Measurements from ENCODE around the gene PER2. TPM values are rescaled to one million over a fixed set of nuclear protein-coding genes. Genes with fewer than 3 reads are reported as not detected.

The PER2 gene
- total and polyA plus RNA-seq, 2 of the 13 experiments (the other 11 are each of a cell fraction or from before 2014, with no cell fraction given) = 5.1 to 9.4 TPM

DNA sequence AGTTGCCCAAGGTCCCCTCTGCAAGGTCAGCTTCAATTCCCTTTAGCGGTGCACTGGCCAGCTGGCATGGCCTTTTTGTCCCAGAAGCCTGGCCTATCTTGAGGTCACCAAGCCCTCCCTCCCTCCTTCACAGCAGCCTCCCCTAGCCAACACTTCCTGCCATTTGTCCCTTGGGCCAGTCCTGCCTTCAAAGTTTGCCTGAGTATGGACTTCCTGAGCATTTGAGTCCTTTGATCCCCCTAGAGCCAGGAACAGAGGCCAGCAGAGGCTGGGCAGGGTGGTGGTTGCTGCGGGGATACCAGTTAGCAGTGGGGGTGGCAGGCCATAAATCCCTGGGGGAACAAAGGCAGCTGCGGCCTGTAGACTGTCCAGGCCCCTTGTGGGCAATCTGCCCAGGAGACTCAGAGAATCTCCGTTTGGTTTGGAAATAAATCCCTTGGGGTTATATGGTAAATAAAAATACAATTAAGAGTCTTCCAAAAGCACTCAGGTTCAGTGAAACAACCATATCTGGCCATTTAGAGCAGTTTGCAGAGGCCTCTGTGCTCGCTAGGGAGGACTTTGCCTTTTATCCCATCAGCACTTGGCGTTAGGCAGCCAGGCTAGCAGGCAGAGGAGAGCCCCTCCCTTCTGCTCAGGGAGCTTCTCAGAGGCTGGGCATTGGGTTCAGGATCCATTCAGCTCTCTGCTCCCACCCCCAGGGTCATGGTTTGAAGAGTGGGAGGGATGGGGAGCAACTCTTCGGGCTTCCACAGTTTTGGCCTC, 45.5 kb downstream of the PER2 start (continued):
- TF ChIP-seq ZNF605 (CRISPR knock-in tag; IDR thresholded peaks at IDR 0.05) (peak; percentile 91), SOX5 (CRISPR knock-in tag; IDR thresholded peaks at IDR 0.05; ENCODE audit: borderline replicate concordance) (peak; percentile 24; the same call in 1 of the 2 replicates), SKI (IDR thresholded peaks at IDR 0.05; ENCODE audit: partially characterized antibody) (no peak), HNF4A (CRISPR knock-in tag; IDR thresholded peaks at IDR 0.05) (peak; percentile 69), IKZF5 (CRISPR knock-in tag; IDR thresholded peaks at IDR 0.05) (no peak; the same call in 1 of the 2 replicates), U2AF2 (IDR thresholded peaks at IDR 0.05; ENCODE audit: low read depth, low read length) (0 out of 2 replicates have a peak, but pooled peaks have one; percentile 12), ZFP36L2 (CRISPR knock-in tag; IDR thresholded peaks at IDR 0.05) (no peak), TARDBP (CRISPR knock-in tag; IDR thresholded peaks at IDR 0.05) (no peak; the same call in 1 of the 2 replicates), SMYD3 (CRISPR knock-in tag; IDR thresholded peaks at IDR 0.05) (no peak), AHR (CRISPR knock-in tag; IDR thresholded peaks at IDR 0.05) (no peak), FOXM1 (CRISPR knock-in tag; IDR thresholded peaks at IDR 0.05) (no peak), TBP (CRISPR knock-in tag; IDR thresholded peaks at IDR 0.05) (no peak), CBX5 (CRISPR knock-in tag; IDR thresholded peaks at IDR 0.05; ENCODE audit: borderline replicate concordance) (no peak), SPEN (CRISPR knock-in tag; IDR thresholded peaks at IDR 0.05; ENCODE audit: low read depth) (peak; percentile 55; the same call in 1 of the 2 replicates), ETV5 (CRISPR knock-in tag; IDR thresholded peaks at IDR 0.05; ENCODE audit: borderline replicate concordance) (peak; percentile 46; the same call in 1 of the 2 replicates), ZNF775 (CRISPR knock-in tag; IDR thresholded peaks at IDR 0.05; ENCODE audit: borderline replicate concordance) (no peak), HINFP (CRISPR knock-in tag; IDR thresholded peaks at IDR 0.05; ENCODE audit: low read depth) (no peak), ZNF3 (CRISPR knock-in tag; IDR thresholded peaks at IDR 0.05) (no peak)
- TF ChIP-seq, protein P1, sequence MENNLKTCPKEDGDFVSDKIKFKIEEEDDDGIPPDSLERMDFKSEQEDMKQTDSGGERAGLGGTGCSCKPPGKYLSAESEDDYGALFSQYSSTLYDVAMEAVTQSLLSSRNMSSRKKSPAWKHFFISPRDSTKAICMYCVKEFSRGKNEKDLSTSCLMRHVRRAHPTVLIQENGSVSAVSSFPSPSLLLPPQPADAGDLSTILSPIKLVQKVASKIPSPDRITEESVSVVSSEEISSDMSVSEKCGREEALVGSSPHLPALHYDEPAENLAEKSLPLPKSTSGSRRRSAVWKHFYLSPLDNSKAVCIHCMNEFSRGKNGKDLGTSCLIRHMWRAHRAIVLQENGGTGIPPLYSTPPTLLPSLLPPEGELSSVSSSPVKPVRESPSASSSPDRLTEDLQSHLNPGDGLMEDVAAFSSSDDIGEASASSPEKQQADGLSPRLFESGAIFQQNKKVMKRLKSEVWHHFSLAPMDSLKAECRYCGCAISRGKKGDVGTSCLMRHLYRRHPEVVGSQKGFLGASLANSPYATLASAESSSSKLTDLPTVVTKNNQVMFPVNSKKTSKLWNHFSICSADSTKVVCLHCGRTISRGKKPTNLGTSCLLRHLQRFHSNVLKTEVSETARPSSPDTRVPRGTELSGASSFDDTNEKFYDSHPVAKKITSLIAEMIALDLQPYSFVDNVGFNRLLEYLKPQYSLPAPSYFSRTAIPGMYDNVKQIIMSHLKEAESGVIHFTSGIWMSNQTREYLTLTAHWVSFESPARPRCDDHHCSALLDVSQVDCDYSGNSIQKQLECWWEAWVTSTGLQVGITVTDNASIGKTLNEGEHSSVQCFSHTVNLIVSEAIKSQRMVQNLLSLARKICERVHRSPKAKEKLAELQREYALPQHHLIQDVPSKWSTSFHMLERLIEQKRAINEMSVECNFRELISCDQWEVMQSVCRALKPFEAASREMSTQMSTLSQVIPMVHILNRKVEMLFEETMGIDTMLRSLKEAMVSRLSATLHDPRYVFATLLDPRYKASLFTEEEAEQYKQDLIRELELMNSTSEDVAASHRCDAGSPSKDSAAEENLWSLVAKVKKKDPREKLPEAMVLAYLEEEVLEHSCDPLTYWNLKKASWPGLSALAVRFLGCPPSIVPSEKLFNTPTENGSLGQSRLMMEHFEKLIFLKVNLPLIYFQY (CRISPR knock-in tag; IDR thresholded peaks at IDR 0.05; ENCODE audit: borderline replicate concordance) = no peak
- TF ChIP-seq, protein P2, sequence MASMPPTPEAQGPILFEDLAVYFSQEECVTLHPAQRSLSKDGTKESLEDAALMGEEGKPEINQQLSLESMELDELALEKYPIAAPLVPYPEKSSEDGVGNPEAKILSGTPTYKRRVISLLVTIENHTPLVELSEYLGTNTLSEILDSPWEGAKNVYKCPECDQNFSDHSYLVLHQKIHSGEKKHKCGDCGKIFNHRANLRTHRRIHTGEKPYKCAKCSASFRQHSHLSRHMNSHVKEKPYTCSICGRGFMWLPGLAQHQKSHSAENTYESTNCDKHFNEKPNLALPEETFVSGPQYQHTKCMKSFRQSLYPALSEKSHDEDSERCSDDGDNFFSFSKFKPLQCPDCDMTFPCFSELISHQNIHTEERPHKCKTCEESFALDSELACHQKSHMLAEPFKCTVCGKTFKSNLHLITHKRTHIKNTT (CRISPR knock-in tag; IDR thresholded peaks at IDR 0.05) = no peak
